Mesothelial cell of epicardium (in vitro differentiated cells): ENCODE measurements around the gene LRMDA. TPM values are rescaled to one million over a fixed set of nuclear protein-coding genes. Genes with fewer than 3 reads are reported as not detected.

Experiments used
- DNase-seq, 2 experiments: peaks; one replicate each; pipeline ENCODE4 v3.0.0; 2021; ENCODE audit warnings: low spot score in 2 of 2; ENCODE audit not compliant: unreplicated experiment in 2 of 2
- H3K27ac Mint-ChIP-seq: 2 replicates; pipeline ENCODE4 v1.8.0; 2021; ENCODE audit warnings: mixed read lengths
- H3K27me3 Mint-ChIP-seq: 2 replicates; pipeline ENCODE4 v1.8.0; 2021; ENCODE audit warnings: low read depth, mixed read lengths
- H3K36me3 Mint-ChIP-seq: 2 replicates; pipeline ENCODE4 v1.8.0; 2021; ENCODE audit warnings: mixed read lengths
- H3K4me1 Mint-ChIP-seq: 2 replicates; pipeline ENCODE4 v1.8.0; 2021; ENCODE audit warnings: mixed read lengths
- H3K4me3 Mint-ChIP-seq: 2 replicates; pipeline ENCODE4 v1.8.0; 2021; ENCODE audit warnings: mild to moderate bottlenecking, moderate library complexity, mixed read lengths
- H3K9me3 Mint-ChIP-seq: 2 replicates; pipeline ENCODE4 v1.8.0; 2021; ENCODE audit warnings: mixed read lengths
- total RNA-seq: library from RNA; stranded (reverse); gene quantifications from 3 replicates; pipeline ENCODE4 v1.2.1, GENCODE V29; 2021
- TF ChIP-seq, protein P1 (sequence below): fragments of 200-600 bp; sonication (generic); IDR thresholded peaks from one replicate; pipeline ENCODE4 v1.5.0; 2021; ENCODE audit warnings: antibody characterized with exemption; ENCODE audit not compliant: unreplicated experiment

LRMDA gene
- total RNA-seq, 1 donor from 2014 or later, result 2.0 TPM

DNA sequence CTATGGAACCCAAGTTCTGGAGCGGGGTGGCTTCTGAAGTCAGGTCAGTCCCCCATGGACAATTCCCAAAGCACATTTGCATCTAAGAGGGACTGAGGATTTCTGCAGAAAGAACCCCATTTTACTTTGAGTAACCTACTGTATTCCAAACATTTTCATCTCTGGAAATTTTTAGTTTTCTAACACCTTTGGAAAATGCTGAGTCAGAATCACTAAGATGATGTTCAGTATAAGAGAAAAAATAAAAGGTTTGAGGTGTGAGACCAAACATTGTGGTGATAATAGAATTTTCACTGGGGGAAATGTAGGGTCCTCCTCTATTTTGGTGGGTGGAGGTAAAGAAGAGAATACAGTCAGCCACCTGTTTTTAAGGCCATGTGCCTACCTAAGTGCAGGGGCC, 227.1 kb downstream of the LRMDA start:
- Mint-ChIP-seq H3K9me3 (no peaks in the 10 kb centered on the region), H3K4me1 (peaks cover 45% of the 10 kb centered on the region), H3K27me3 (peaks cover 49% of the 10 kb centered on the region), H3K27ac (no peak overlapping the region), H3K36me3 (no peaks in the 10 kb centered on the region), H3K4me3 (no peak overlapping the region)
- TF ChIP-seq, protein P1, sequence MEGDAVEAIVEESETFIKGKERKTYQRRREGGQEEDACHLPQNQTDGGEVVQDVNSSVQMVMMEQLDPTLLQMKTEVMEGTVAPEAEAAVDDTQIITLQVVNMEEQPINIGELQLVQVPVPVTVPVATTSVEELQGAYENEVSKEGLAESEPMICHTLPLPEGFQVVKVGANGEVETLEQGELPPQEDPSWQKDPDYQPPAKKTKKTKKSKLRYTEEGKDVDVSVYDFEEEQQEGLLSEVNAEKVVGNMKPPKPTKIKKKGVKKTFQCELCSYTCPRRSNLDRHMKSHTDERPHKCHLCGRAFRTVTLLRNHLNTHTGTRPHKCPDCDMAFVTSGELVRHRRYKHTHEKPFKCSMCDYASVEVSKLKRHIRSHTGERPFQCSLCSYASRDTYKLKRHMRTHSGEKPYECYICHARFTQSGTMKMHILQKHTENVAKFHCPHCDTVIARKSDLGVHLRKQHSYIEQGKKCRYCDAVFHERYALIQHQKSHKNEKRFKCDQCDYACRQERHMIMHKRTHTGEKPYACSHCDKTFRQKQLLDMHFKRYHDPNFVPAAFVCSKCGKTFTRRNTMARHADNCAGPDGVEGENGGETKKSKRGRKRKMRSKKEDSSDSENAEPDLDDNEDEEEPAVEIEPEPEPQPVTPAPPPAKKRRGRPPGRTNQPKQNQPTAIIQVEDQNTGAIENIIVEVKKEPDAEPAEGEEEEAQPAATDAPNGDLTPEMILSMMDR, result no peak
- DNase-seq, result no peak

DNA sequence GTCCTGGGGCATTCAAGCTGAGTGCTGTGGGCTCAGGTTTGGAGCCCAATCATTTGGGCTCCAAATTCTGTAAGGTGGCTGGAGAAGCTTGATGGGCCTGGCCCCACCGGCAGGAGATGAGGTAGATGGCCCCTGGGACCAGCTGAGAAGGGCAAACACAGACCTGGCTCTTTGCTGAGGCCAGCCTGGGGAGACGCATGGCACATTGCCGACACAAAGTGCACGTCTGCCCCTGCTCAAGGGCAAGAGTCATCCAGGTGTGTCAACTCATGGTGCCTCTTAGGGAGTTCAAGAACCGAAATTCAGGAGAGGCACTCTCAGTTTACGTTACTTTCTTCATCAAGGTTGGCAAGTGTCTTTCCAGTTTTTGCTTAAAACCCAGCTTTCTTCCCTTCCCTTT, 227.5 kb downstream of the LRMDA start:
- Mint-ChIP-seq H3K27ac (no peak overlapping the region), H3K36me3 (no peaks in the 10 kb centered on the region), H3K4me1 (peaks cover 44% of the 10 kb centered on the region), H3K4me3 (no peak overlapping the region), H3K27me3 (peaks cover 47% of the 10 kb centered on the region), H3K9me3 (no peaks in the 10 kb centered on the region)
- no peak for DNase-seq
- TF ChIP-seq, protein P1, result no peak

DNA sequence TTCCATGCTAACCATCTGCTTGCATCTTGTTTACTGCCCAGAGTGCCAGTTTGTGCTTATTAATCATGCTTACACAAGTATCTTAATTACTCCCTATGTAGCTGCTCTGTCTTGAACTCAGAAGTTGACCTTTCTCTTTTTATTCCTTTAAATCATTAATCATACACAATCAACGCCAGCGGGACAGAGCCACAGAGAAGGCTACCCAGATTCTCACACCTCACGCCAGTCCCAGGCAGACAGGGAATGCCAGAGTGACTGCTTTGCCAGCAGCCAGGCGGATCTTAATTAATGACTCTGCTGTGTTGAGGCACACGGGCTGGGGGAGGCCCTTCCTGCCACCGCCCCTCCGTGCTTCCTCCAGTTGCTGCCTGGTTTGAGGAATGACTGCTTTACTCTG, 229.4 kb downstream of the LRMDA start:
- no peaks in the 10 kb centered on the region for H3K36me3 Mint-ChIP-seq
- H3K9me3 Mint-ChIP-seq, result no peaks in the 10 kb centered on the region
- peaks cover 31% of the 10 kb centered on the region for H3K4me1 Mint-ChIP-seq
- H3K27ac Mint-ChIP-seq, result no peak overlapping the region
- TF ChIP-seq, protein P1, result no peak
- H3K4me3 Mint-ChIP-seq, result no peak overlapping the region
- DNase-seq, result no peak
- peaks cover 49% of the 10 kb centered on the region for H3K27me3 Mint-ChIP-seq

DNA sequence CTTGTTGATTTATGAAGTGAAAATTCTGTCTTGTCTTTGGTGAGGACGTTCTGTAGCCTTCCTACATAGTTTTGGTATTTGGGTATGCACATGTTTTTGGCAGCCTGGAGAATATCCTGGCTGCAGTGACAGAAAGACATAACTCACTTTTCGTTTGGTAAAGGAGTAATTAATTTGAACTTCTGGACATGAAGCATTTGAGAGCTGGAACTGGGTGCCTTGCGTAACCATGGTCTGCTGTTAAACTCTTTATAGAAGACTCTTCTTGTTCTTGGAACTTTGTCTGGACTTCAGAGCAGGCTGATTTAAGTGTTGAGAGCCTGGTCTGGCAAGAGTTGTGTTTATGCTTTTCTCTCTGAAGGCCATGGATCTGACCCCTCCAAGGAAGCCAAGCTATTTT, 231.3 kb downstream of the LRMDA start:
- peaks cover 33% of the 10 kb centered on the region for H3K27me3 Mint-ChIP-seq
- DNase-seq, result no peak
- TF ChIP-seq, protein P1, result no peak
- H3K4me3 Mint-ChIP-seq, result no peak overlapping the region
- H3K36me3 Mint-ChIP-seq, result no peaks in the 10 kb centered on the region
- peak overlapping the region; percentile 1 for H3K27ac Mint-ChIP-seq
- H3K9me3 Mint-ChIP-seq, result no peaks in the 10 kb centered on the region
- peaks cover 29% of the 10 kb centered on the region for H3K4me1 Mint-ChIP-seq

DNA sequence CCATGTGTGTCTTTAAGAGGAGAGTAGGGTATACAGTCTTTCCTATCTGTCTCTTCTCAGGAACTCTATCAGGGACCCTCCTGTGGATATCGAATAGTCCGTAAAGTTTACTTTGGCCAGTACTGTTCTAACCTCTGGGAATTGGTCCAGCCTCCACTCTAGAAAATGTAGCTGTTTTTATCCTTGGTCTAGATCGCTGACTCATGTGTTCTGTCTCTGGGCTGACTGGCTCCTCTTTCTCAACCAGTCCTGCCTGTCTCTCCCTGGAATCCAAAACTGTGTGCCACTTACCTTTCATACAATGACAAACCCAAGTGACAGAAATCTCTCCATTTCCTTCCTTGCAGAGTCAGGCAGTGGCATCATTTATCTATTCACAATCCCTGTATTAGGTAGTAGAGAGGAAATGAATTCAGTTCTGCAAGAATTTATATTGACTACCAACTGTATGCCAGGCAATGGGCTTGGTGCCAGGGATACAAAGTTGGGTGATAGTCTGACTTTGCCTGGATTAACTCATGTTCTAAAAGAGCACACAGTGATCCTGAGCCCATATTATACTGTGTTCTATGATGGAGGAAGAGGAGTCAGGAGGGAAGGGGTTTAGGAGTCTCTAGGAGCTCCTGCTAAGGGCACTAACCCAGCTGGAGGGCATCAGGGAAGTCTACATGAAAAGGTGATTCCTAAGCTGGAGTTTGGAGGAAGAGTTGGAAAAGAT, 232.7 kb downstream of the LRMDA start:
- H3K4me3 Mint-ChIP-seq, result no peak overlapping the region
- H3K4me1 Mint-ChIP-seq, result peaks cover 26% of the 10 kb centered on the region
- no peak overlapping the region for H3K27ac Mint-ChIP-seq
- DNase-seq, result no peak
- H3K9me3 Mint-ChIP-seq, result no peaks in the 10 kb centered on the region
- H3K36me3 Mint-ChIP-seq, result no peaks in the 10 kb centered on the region
- H3K27me3 Mint-ChIP-seq, result peaks cover 32% of the 10 kb centered on the region
- TF ChIP-seq, protein P1, result no peak
